GM18507 (cell line): ENCODE measurements around the gene MESP1.
"Not testable (repeated sequence)": the region's sequence is repeated elsewhere in the genome, so short reads cannot be mapped to it uniquely, and the experiment has no call there.

Experiments used
- DNase-seq: peaks from one replicate; pipeline ENCODE4 v3.0.0; 2011; ENCODE audit warnings: low read depth; ENCODE audit not compliant: insufficient read length; ENCODE audit errors: extremely low spot score
- FAIRE-seq: peaks from 2 replicates; lab custom pipeline; 2011; peaks lifted over from hg19 to GRCh38; lab: Jason Lieb, UNC

Gene MESP1

GRCh38 chr15:89750560-89751542 is at the start of gene MESP1:
Gene MESP1, minus strand, starts transcription at chr15:89751249. Its CDS starts 18 bp downstream, at chr15:89751231.
- FAIRE-seq: peak; percentile 89

GRCh38 chr15:89799918-89800498 is 49.0 kb upstream of the MESP1 start:
- FAIRE-seq: no peak
- DNase-seq: no peak

More at GRCh38 chr15:89750560-89751542, at the start of gene MESP1:
- DNase-seq: peak; percentile 97

- FAIRE-seq: no peak
- no peak for DNase-seq
Observed at GRCh38 chr15:89799011-89799911, 48.2 kb upstream of the MESP1 start.

- no peak for DNase-seq
- no peak for FAIRE-seq
Observed at GRCh38 chr15:89797678-89798201, 46.7 kb upstream of the MESP1 start.

GRCh38 chr15:89795996-89796395 is 44.9 kb upstream of the MESP1 start:
- DNase-seq (no peak), FAIRE-seq (no peak)

GRCh38 chr15:89794627-89795241 is 43.7 kb upstream of the MESP1 start:
- DNase-seq (no peak), FAIRE-seq (no peak)

- no peak for FAIRE-seq
- no peak for DNase-seq
Observed at GRCh38 chr15:89792106-89792805, 41.2 kb upstream of the MESP1 start.

- DNase-seq (no peak), FAIRE-seq (no peak)
Observed at GRCh38 chr15:89790661-89791060, 39.6 kb upstream of the MESP1 start.

GRCh38 chr15:89790206-89790605 is 39.2 kb upstream of the MESP1 start:
- no peak for FAIRE-seq
- no peak for DNase-seq

- DNase-seq, FAIRE-seq: not testable (repeated sequence)
Observed at GRCh38 chr15:89788585-89788984, 37.5 kb upstream of the MESP1 start.

GRCh38 chr15:89787944-89788343 is 36.9 kb upstream of the MESP1 start:
- DNase-seq (no peak), FAIRE-seq (no peak)

- no peak for FAIRE-seq
- no peak for DNase-seq
Observed at GRCh38 chr15:89785774-89786140, 34.7 kb upstream of the MESP1 start.

- no peak for FAIRE-seq
Observed at GRCh38 chr15:89785064-89785773, 34.2 kb upstream of the MESP1 start.

GRCh38 chr15:89784686-89784960 is 33.6 kb upstream of the MESP1 start:
- FAIRE-seq (no peak), DNase-seq (no peak)

More at GRCh38 chr15:89785064-89785773, 34.2 kb upstream of the MESP1 start:
- no peak for DNase-seq

- FAIRE-seq: no peak
Observed at GRCh38 chr15:89783861-89784685, 33.0 kb upstream of the MESP1 start.

GRCh38 chr15:89783111-89783860 is 32.2 kb upstream of the MESP1 start:
- FAIRE-seq (no peak), DNase-seq (no peak)

More at GRCh38 chr15:89783861-89784685, 33.0 kb upstream of the MESP1 start:
- DNase-seq: no peak

GRCh38 chr15:89782619-89782950 is 31.5 kb upstream of the MESP1 start:
- not testable (repeated sequence) for DNase-seq, FAIRE-seq
